PC-9 (cell line): ENCODE measurements around the gene PHKG2. TPM values are rescaled to one million over a fixed set of nuclear protein-coding genes. Genes with fewer than 3 reads are reported as not detected.

Experiments
- BruUV-seq: library from RNA; stranded (reverse); fragments of 400-500 nt; replicated peaks from 2 replicates; lab custom pipeline; 2021; lab: Mats Ljungman, UMichigan
- CTCF ChIA-PET: fragments of 300-600 bp; sonication (Branson Sonifier 250); formaldehyde crosslinking; loops from one replicate; lab custom pipeline; 2022; ENCODE audit warnings: antibody characterized with exemption; lab: Charles Lee
- POLR2A ChIA-PET: fragments of 300-600 bp; sonication (Branson Sonifier 250); formaldehyde crosslinking; loops from one replicate; lab custom pipeline; 2022; ENCODE audit warnings: antibody characterized with exemption; ENCODE audit not compliant: unreplicated experiment; lab: Charles Lee
- DNase-seq, 2 experiments: peaks; one replicate each; pipeline versions ENCODE4 v3.0.0 to v3.0.0-alpha.2; 2015 to 2022; ENCODE audit warnings: mixed read lengths in 1 of 2
- H2AFZ ChIP-seq: fragments of 200-600 bp; sonication (generic); 2 replicates; pipeline ENCODE4 v1.8.1; 2017; ENCODE audit warnings: antibody characterized with exemption
- H3F3A ChIP-seq: fragments of 200-600 bp; sonication (generic); 2 replicates; pipeline ENCODE4 v1.8.1; 2017; ENCODE audit warnings: antibody characterized with exemption, mild to moderate bottlenecking, low read depth; ENCODE audit not compliant: insufficient read depth
- H3K27ac ChIP-seq: fragments of 200-600 bp; sonication (generic); 2 replicates; pipeline ENCODE4 v1.6.1; 2016; ENCODE audit warnings: mixed run types
- H3K27me3 ChIP-seq: fragments of 200-600 bp; sonication (generic); 2 replicates; pipeline ENCODE4 v1.6.1; 2016; ENCODE audit warnings: low read depth, mixed run types; ENCODE audit not compliant: insufficient read depth
- H3K36me3 ChIP-seq: fragments of 200-600 bp; sonication (generic); 2 replicates; pipeline ENCODE4 v1.6.1; 2016; ENCODE audit warnings: low read depth, mixed run types
- H3K4me1 ChIP-seq: fragments of 200-600 bp; sonication (generic); replicated peaks from 2 replicates; pipeline ENCODE4 v1.6.1; 2016; ENCODE audit warnings: mixed run types; ENCODE audit not compliant: insufficient read depth
- H3K4me2 ChIP-seq: fragments of 200-600 bp; sonication (generic); 2 replicates; pipeline ENCODE4 v1.6.1; 2017; ENCODE audit warnings: mixed run types
- H3K4me3 ChIP-seq: fragments of 200-600 bp; sonication (generic); 2 replicates; pipeline ENCODE4 v1.6.1; 2016; ENCODE audit warnings: mixed run types
- H3K79me2 ChIP-seq: fragments of 200-600 bp; sonication (generic); 2 replicates; pipeline ENCODE4 v1.6.1; 2017; ENCODE audit warnings: low read depth, mixed run types
- H3K9me2 ChIP-seq: fragments of 200-600 bp; sonication (generic); 2 replicates; pipeline ENCODE4 v1.8.1; 2017; ENCODE audit warnings: mild to moderate bottlenecking; ENCODE audit not compliant: insufficient read depth
- H3K9me3 ChIP-seq: fragments of 200-600 bp; sonication (generic); 2 replicates; pipeline ENCODE4 v1.8.1; 2016; ENCODE audit warnings: low read depth; ENCODE audit not compliant: insufficient read depth
- H4K20me1 ChIP-seq: fragments of 200-600 bp; sonication (generic); 2 replicates; pipeline ENCODE4 v1.8.1; 2017; ENCODE audit not compliant: insufficient read depth
- CTCF ChIP-seq: fragments of 200-600 bp; sonication (generic); conservative IDR thresholded peaks from 2 replicates; pipeline ENCODE4 v1.6.1; 2017; ENCODE audit warnings: mixed run types, antibody characterized with exemption, mild to moderate bottlenecking, moderate library complexity
- EZH2 ChIP-seq: fragments of 200-600 bp; sonication (generic); IDR thresholded peaks from 2 replicates; pipeline ENCODE4 v1.8.0; 2017; ENCODE audit warnings: antibody characterized with exemption, low read depth
- intact Hi-C: fragments of 100-400 bp; cut with micrococcal nuclease; formaldehyde crosslinking; loops from one replicate; pipeline ENCODE4 v1.10.0; 2022; ENCODE audit not compliant: unreplicated experiment
- total RNA-seq: library from RNA; stranded (reverse); gene quantifications from 2 replicates; pipeline ENCODE4 v1.2.3, GENCODE V29; 2021

PHKG2 gene
- total RNA-seq, 1 experiment from 2014 or later = 66.1 TPM

- no peak overlapping the region for H3K27ac ChIP-seq
- CTCF ChIA-PET = no interaction called here
- peaks cover 51% of the 10 kb centered on the region for H4K20me1 ChIP-seq
- no peak for TF ChIP-seq CTCF
- TF ChIP-seq EZH2 = no peak
- H3K9me2 ChIP-seq = no peaks in the 10 kb centered on the region
- H3K9me3 ChIP-seq = no peaks in the 10 kb centered on the region
- no peak overlapping the region for H2AFZ ChIP-seq
- DNase-seq = no peak
- peaks cover 31% of the 10 kb centered on the region for H3K79me2 ChIP-seq
- TSS peak; percentile 12 for BruUV-seq
- intact Hi-C loops = loop anchor here (2.0 kb wide), 1 partner anchor 13 kb away; the partner anchor contains the start of gene SRCAP
- no peak overlapping the region for H3K4me2 ChIP-seq
- H3K36me3 ChIP-seq = peaks cover 84% of the 10 kb centered on the region
- H3F3A ChIP-seq = peaks cover 77% of the 10 kb centered on the region
- H3K27me3 ChIP-seq = no peaks in the 10 kb centered on the region
- POLR2A ChIA-PET = no interaction called here
- peaks cover 6% of the 10 kb centered on the region for H3K4me1 ChIP-seq
- H3K4me3 ChIP-seq = no peak overlapping the region
These were observed 36.5 kb upstream of the PHKG2 start for GRCh38 chr16:30711712-30712111.

- TF ChIP-seq CTCF (no peak), EZH2 (no peak)
- DNase-seq = no peak
- H3K79me2 ChIP-seq = peaks cover 48% of the 10 kb centered on the region
- POLR2A ChIA-PET = no interaction called here
- H3K9me2 ChIP-seq = no peaks in the 10 kb centered on the region
- no peak overlapping the region for H3K27ac ChIP-seq
- peaks cover 68% of the 10 kb centered on the region for H3K36me3 ChIP-seq
- intact Hi-C loops = no loop called here
- peaks cover 8% of the 10 kb centered on the region for H3K4me1 ChIP-seq
- H3K4me2 ChIP-seq = no peak overlapping the region
- peaks cover 60% of the 10 kb centered on the region for H4K20me1 ChIP-seq
- CTCF ChIA-PET = no interaction called here
- BruUV-seq = no TSS peak
- H3K27me3 ChIP-seq = no peaks in the 10 kb centered on the region
- no peaks in the 10 kb centered on the region for H3K9me3 ChIP-seq
- H3F3A ChIP-seq = peaks cover 48% of the 10 kb centered on the region
- H2AFZ ChIP-seq = no peak overlapping the region
- H3K4me3 ChIP-seq = no peak overlapping the region
These were observed 32.3 kb upstream of the PHKG2 start for GRCh38 chr16:30715750-30716445.

GRCh38 chr16:30720086-30720485 is 28.1 kb upstream of the PHKG2 start:
- no peak overlapping the region for H3K4me2 ChIP-seq
- H3K4me1 ChIP-seq = 0 out of 2 replicates have a peak, but pooled peaks cover 5% of the 10 kb centered on the region
- no peak for TF ChIP-seq CTCF
- no peak for TF ChIP-seq EZH2
- H3K79me2 ChIP-seq = peaks cover 45% of the 10 kb centered on the region
- H3K9me2 ChIP-seq = no peaks in the 10 kb centered on the region
- CTCF ChIA-PET = no interaction called here
- H2AFZ ChIP-seq = no peak overlapping the region
- intact Hi-C loops = no loop called here
- H3K27ac ChIP-seq = no peak overlapping the region
- DNase-seq = no peak
- no TSS peak for BruUV-seq
- no peaks in the 10 kb centered on the region for H3K27me3 ChIP-seq
- no peaks in the 10 kb centered on the region for H3K9me3 ChIP-seq
- H3F3A ChIP-seq = peaks cover 27% of the 10 kb centered on the region; the same call in 1 of the 2 replicates
- POLR2A ChIA-PET = no interaction called here
- H3K36me3 ChIP-seq = peaks cover 65% of the 10 kb centered on the region
- H4K20me1 ChIP-seq = peaks cover 54% of the 10 kb centered on the region
- no peak overlapping the region for H3K4me3 ChIP-seq
